Neuronal stem cell (in vitro differentiated cells): Measurements from ENCODE around the gene CACNA1H.

Source experiments
- DNase-seq: peaks from one replicate; pipeline ENCODE4 v3.0.0-alpha.2; 2013; ENCODE audit warnings: low spot score
- H2AFZ ChIP-seq: one replicate; pipeline ENCODE4 v1.6.1; 2013; ENCODE audit warnings: mild to moderate bottlenecking, low read length, inconsistent platforms
- H2AK5ac ChIP-seq: 2 replicates; pipeline ENCODE4 v1.6.1; 2013; ENCODE audit warnings: low read depth, mild to moderate bottlenecking, inconsistent platforms, low read length, moderate library complexity, mixed read lengths
- H2BK120ac ChIP-seq: 2 replicates; pipeline ENCODE4 v1.6.1; 2013; ENCODE audit warnings: low read depth, mild to moderate bottlenecking, inconsistent platforms, low read length, moderate library complexity, mixed read lengths
- H2BK12ac ChIP-seq: one replicate; pipeline ENCODE4 v1.6.1; 2013; ENCODE audit warnings: low read length, inconsistent platforms
- H2BK15ac ChIP-seq: 2 replicates; pipeline ENCODE4 v1.6.1; 2013; ENCODE audit warnings: mild to moderate bottlenecking, low read length, inconsistent platforms, mixed read lengths
- H2BK5ac ChIP-seq: one replicate; pipeline ENCODE4 v1.6.1; 2013; ENCODE audit warnings: inconsistent platforms, mild to moderate bottlenecking, low read length, moderate library complexity
- H3K14ac ChIP-seq: one replicate; pipeline ENCODE4 v1.6.1; 2013; ENCODE audit warnings: low read length, inconsistent platforms
- H3K18ac ChIP-seq: 2 replicates; pipeline ENCODE4 v1.6.1; 2013; ENCODE audit warnings: low read length, inconsistent platforms
- H3K23ac ChIP-seq: 2 replicates; pipeline ENCODE4 v1.6.1; 2013; ENCODE audit warnings: low read depth, mild to moderate bottlenecking, mixed read lengths, low read length, inconsistent platforms; ENCODE audit not compliant: poor library complexity
- H3K27ac ChIP-seq: replicated peaks from 3 replicates; pipeline ENCODE4 v1.5.1; 2013; ENCODE audit warnings: low read length, inconsistent platforms
- H3K27me3 ChIP-seq, 3 experiments: 2 replicates each; pipeline ENCODE4 v1.6.1; 2013; ENCODE audit warnings: low read length in 3 of 3, mild to moderate bottlenecking in 2 of 3, inconsistent platforms in 1 of 3, low read depth in 1 of 3, mixed read lengths in 1 of 3, moderate library complexity in 1 of 3; ENCODE audit not compliant: control insufficient read depth in 3 of 3, insufficient read depth in 3 of 3
- H3K36me3 ChIP-seq, 2 donors: replicated peaks in 1 of 2; 2 replicates each; pipeline ENCODE4 v1.6.1; 2013; ENCODE audit warnings: low read length in 2 of 2; ENCODE audit not compliant: control insufficient read depth in 2 of 2, insufficient read depth in 2 of 2
- H3K4ac ChIP-seq: 2 replicates; pipeline ENCODE4 v1.6.1; 2013; ENCODE audit warnings: inconsistent platforms, mild to moderate bottlenecking, low read length, moderate library complexity
- H3K4me1 ChIP-seq, 2 donors: 1 replicate in 1 of 2; 2 replicates in 1 of 2; pipeline ENCODE4 v1.6.1; 2013; ENCODE audit warnings: low read length in 2 of 2, low read depth in 1 of 2; ENCODE audit not compliant: control insufficient read depth in 2 of 2, insufficient read depth in 1 of 2
- H3K4me2 ChIP-seq: one replicate; pipeline ENCODE4 v1.6.1; 2013; ENCODE audit warnings: mild to moderate bottlenecking, low read length, inconsistent platforms; ENCODE audit not compliant: insufficient read depth, poor library complexity, severe bottlenecking
- H3K4me3 ChIP-seq, 2 donors: 2 replicates each; pipeline ENCODE4 v1.5.1; 2013; ENCODE audit warnings: low read length in 2 of 2, mild to moderate bottlenecking in 2 of 2, inconsistent platforms in 1 of 2, moderate library complexity in 1 of 2
- H3K79me1 ChIP-seq: one replicate; pipeline ENCODE4 v1.6.1; 2013; ENCODE audit warnings: low read depth, mild to moderate bottlenecking, inconsistent platforms, low read length, moderate library complexity
- H3K9ac ChIP-seq: one replicate; pipeline ENCODE4 v1.6.1; 2013; ENCODE audit warnings: mild to moderate bottlenecking, low read depth, low read length, inconsistent platforms; ENCODE audit not compliant: poor library complexity
- H3K9me3 ChIP-seq, 2 donors: replicated peaks in 1 of 2; 2 replicates each; pipeline versions ENCODE3 to v1.6.1; 2013; ENCODE audit warnings: low read length in 2 of 2, mild to moderate bottlenecking in 2 of 2, inconsistent platforms in 1 of 2, low read depth in 1 of 2, mixed read lengths in 1 of 2, moderate library complexity in 1 of 2; ENCODE audit not compliant: control insufficient read depth in 2 of 2, insufficient read depth in 1 of 2
- H4K8ac ChIP-seq: one replicate; pipeline ENCODE4 v1.6.1; 2013; ENCODE audit warnings: low read depth, mild to moderate bottlenecking, inconsistent platforms, low read length, moderate library complexity
- H4K91ac ChIP-seq: one replicate; pipeline ENCODE4 v1.6.1; 2013; ENCODE audit warnings: low read length, low read depth, mild to moderate bottlenecking, inconsistent platforms; ENCODE audit not compliant: poor library complexity
- WGBS, 2 donors: extraction: QIAGEN DNeasy Blood & Tissue Kit; methylation state at CpG; one replicate each; pipeline ENCODE4 v1.1.7; 2013; ENCODE audit warnings: missing lambda C conversion rate in 2 of 2, mixed read lengths in 1 of 2; ENCODE audit not compliant: insufficient read length in 2 of 2, insufficient replicate concordance in 1 of 2; ENCODE audit errors: extremely low coverage in 2 of 2; 5-methylcytosine and 5-hydroxymethylcytosine counted together

The CACNA1H gene

GRCh38 chr16:1206786-1207185, 53.9 kb downstream of the CACNA1H start:
- Histone ChIP-seq H3K36me3 (peaks cover 5 to 42% of the 10 kb centered on the region in 2 donors), H3K27me3 (no peaks in the 10 kb centered on the region), H4K8ac (no peak overlapping the region), H3K18ac (no peak overlapping the region), H2AFZ (no peak overlapping the region), H3K14ac (no peak overlapping the region), H3K4me3 (no peak overlapping the region), H3K9me3 (no peaks in the 10 kb centered on the region), H3K4me1 (no peaks in the 10 kb centered on the region), H2AK5ac (no peak overlapping the region), H3K79me1 (no peaks in the 10 kb centered on the region), H3K9ac (no peak overlapping the region), H2BK5ac (no peak overlapping the region), H3K4ac (no peak overlapping the region), H2BK12ac (no peak overlapping the region), H3K4me2 (no peak overlapping the region), H2BK15ac (no peak overlapping the region), H3K27ac (no peak overlapping the region), H2BK120ac (no peak overlapping the region), H3K23ac (no peak overlapping the region), H4K91ac (no peak overlapping the region)
- DNase-seq: no peak
- no CpG with 5 or more reads among the region's 16 CpGs for WGBS, 2 donors

- no peaks in the 10 kb centered on the region for H3K4me1 ChIP-seq
- no peak for DNase-seq
- H4K91ac ChIP-seq: no peak overlapping the region
- no peak overlapping the region for H2AFZ ChIP-seq
- no peak overlapping the region for H3K14ac ChIP-seq
- no peak overlapping the region for H3K9ac ChIP-seq
- peak overlapping the region; percentile 67 for H3K23ac ChIP-seq
- no peak overlapping the region for H3K4me3 ChIP-seq
- H2BK15ac ChIP-seq: no peak overlapping the region
- no CpG with 5 or more reads among the region's 22 CpGs for WGBS, 2 donors
- peaks cover 4% of the 10 kb centered on the region for H3K79me1 ChIP-seq
- H3K9me3 ChIP-seq: no peaks in the 10 kb centered on the region
- H3K4me2 ChIP-seq: no peak overlapping the region
- H2BK12ac ChIP-seq: no peak overlapping the region
- no peak overlapping the region for H4K8ac ChIP-seq
- H3K27me3 ChIP-seq: no peaks in the 10 kb centered on the region
- no peak overlapping the region for H2BK120ac ChIP-seq
- peaks cover 5 to 33% of the 10 kb centered on the region in 2 donors for H3K36me3 ChIP-seq
- no peak overlapping the region for H3K27ac ChIP-seq
- no peak overlapping the region for H2BK5ac ChIP-seq
- no peak overlapping the region for H2AK5ac ChIP-seq
- H3K18ac ChIP-seq: no peak overlapping the region
- no peak overlapping the region for H3K4ac ChIP-seq
Measured at GRCh38 chr16:1208239-1208830, 55.4 kb downstream of the CACNA1H start.

- H3K27me3 ChIP-seq: no peaks in the 10 kb centered on the region
- H2BK15ac ChIP-seq: no peak overlapping the region
- no peak overlapping the region for H2BK12ac ChIP-seq
- no peak overlapping the region for H3K4ac ChIP-seq
- no peak overlapping the region for H3K18ac ChIP-seq
- H3K9me3 ChIP-seq: no peaks in the 10 kb centered on the region
- peak overlapping the region; percentile 73 for H3K23ac ChIP-seq
- no peak overlapping the region for H3K27ac ChIP-seq
- no peak overlapping the region for H3K4me3 ChIP-seq
- H4K8ac ChIP-seq: no peak overlapping the region
- H4K91ac ChIP-seq: no peak overlapping the region
- H3K79me1 ChIP-seq: peaks cover 4% of the 10 kb centered on the region
- H3K9ac ChIP-seq: no peak overlapping the region
- no peak overlapping the region for H2BK120ac ChIP-seq
- no CpG with 5 or more reads among the region's 43 CpGs for WGBS, 2 donors
- peaks cover 5 to 30% of the 10 kb centered on the region in 2 donors for H3K36me3 ChIP-seq
- H2AK5ac ChIP-seq: no peak overlapping the region
- DNase-seq: no peak
- H2AFZ ChIP-seq: no peak overlapping the region
- no peak overlapping the region for H2BK5ac ChIP-seq
- H3K4me1 ChIP-seq: no peaks in the 10 kb centered on the region
- H3K14ac ChIP-seq: no peak overlapping the region
- H3K4me2 ChIP-seq: no peak overlapping the region
Measured at GRCh38 chr16:1209081-1209480, 56.2 kb downstream of the CACNA1H start.

- no peaks in the 10 kb centered on the region for H3K27me3 ChIP-seq
- H4K8ac ChIP-seq: no peak overlapping the region
- no peak overlapping the region for H3K14ac ChIP-seq
- no peak overlapping the region for H3K4me3 ChIP-seq
- H4K91ac ChIP-seq: no peak overlapping the region
- H2AK5ac ChIP-seq: no peak overlapping the region
- no peak overlapping the region for H3K23ac ChIP-seq
- H3K4me2 ChIP-seq: no peak overlapping the region
- no peak overlapping the region for H3K4ac ChIP-seq
- H3K18ac ChIP-seq: no peak overlapping the region
- no peaks in the 10 kb centered on the region for H3K9me3 ChIP-seq
- H2BK15ac ChIP-seq: no peak overlapping the region
- H2BK12ac ChIP-seq: peak overlapping the region; percentile 22
- peaks cover 5 to 31% of the 10 kb centered on the region in 2 donors for H3K36me3 ChIP-seq
- no peak overlapping the region for H3K9ac ChIP-seq
- no peak overlapping the region for H3K27ac ChIP-seq
- no peaks in the 10 kb centered on the region for H3K4me1 ChIP-seq
- no peak for DNase-seq
- H3K79me1 ChIP-seq: peaks cover 6% of the 10 kb centered on the region
- no peak overlapping the region for H2AFZ ChIP-seq
- no peak overlapping the region for H2BK120ac ChIP-seq
- no CpG with 5 or more reads among the region's 23 CpGs for WGBS, 2 donors
- no peak overlapping the region for H2BK5ac ChIP-seq
Measured at GRCh38 chr16:1210461-1210860, 57.6 kb downstream of the CACNA1H start.
